DOHH2 (cell line): ENCODE results near the gene PRDX4.

Experiments
- EZH2phosphoT487 ChIP-seq: fragments of 200-600 bp; sonication (generic); IDR thresholded peaks from 2 replicates; pipeline ENCODE4 v1.6.1; 2017; ENCODE audit warnings: borderline replicate concordance, mild to moderate bottlenecking, antibody characterized with exemption, low read length, moderate library complexity, mixed read lengths
- TF ChIP-seq, protein P1 (sequence below): fragments of 200-600 bp; sonication (generic); IDR thresholded peaks from one replicate; pipeline ENCODE4 v1.5.1; 2014; ENCODE audit warnings: antibody characterized with exemption, mild to moderate bottlenecking, low read depth, low read length; ENCODE audit not compliant: poor library complexity, severe bottlenecking

DNA sequence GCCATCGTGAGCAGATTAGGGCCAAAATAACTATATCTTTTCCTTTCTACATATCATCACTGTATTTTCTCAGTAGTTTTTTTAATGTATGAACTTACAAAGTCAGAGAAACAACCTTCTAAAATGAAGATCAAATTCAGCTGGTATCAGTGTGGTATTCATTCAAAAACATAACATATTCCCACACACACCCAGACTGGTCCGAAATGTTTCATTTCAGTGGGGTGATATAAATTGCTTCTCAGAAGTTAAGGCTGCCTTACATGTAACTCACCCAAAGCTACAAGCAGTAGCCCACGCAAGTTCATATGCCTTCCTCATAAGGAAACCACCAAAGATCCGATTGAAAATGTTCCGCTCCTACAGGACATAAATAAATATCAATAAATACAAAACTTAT lies 37.9 kb downstream of the PRDX4 start:
- TF ChIP-seq EZH2phosphoT487 = no peak
- TF ChIP-seq, protein P1, sequence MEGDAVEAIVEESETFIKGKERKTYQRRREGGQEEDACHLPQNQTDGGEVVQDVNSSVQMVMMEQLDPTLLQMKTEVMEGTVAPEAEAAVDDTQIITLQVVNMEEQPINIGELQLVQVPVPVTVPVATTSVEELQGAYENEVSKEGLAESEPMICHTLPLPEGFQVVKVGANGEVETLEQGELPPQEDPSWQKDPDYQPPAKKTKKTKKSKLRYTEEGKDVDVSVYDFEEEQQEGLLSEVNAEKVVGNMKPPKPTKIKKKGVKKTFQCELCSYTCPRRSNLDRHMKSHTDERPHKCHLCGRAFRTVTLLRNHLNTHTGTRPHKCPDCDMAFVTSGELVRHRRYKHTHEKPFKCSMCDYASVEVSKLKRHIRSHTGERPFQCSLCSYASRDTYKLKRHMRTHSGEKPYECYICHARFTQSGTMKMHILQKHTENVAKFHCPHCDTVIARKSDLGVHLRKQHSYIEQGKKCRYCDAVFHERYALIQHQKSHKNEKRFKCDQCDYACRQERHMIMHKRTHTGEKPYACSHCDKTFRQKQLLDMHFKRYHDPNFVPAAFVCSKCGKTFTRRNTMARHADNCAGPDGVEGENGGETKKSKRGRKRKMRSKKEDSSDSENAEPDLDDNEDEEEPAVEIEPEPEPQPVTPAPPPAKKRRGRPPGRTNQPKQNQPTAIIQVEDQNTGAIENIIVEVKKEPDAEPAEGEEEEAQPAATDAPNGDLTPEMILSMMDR = no peak
